C4-2B (cell line): ENCODE results near the gene FAM240B.

Source experiments
- ZFX ChIP-seq: fragments of 450-650 bp; IDR thresholded peaks from 2 replicates; pipeline ENCODE4 v1.6.1; 2017
- TF ChIP-seq, protein P1 (sequence below): fragments of 450-650 bp; conservative IDR thresholded peaks from 2 replicates; pipeline ENCODE4 v1.5.1; 2017; ENCODE audit warnings: mild to moderate bottlenecking

DNA sequence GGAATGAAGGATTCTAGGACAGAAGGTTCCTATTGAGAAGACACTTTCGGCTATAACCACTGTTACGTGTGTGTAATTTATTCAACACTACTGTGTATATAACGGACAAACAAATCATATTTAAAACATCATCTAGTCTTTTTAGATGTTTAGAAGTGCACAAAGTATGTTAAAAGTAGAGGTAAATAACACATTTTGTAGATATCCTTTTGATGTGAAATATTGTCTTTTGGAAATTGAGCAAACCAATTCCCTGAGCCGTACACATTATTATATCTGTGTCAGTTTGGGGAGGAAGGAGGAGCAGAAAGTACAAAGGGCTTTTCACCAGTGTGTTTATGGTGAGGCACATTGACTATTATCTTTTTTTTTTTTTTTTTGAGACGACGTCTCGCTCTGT lies 60.4 kb downstream of the FAM240B start:
- TF ChIP-seq, protein P1, sequence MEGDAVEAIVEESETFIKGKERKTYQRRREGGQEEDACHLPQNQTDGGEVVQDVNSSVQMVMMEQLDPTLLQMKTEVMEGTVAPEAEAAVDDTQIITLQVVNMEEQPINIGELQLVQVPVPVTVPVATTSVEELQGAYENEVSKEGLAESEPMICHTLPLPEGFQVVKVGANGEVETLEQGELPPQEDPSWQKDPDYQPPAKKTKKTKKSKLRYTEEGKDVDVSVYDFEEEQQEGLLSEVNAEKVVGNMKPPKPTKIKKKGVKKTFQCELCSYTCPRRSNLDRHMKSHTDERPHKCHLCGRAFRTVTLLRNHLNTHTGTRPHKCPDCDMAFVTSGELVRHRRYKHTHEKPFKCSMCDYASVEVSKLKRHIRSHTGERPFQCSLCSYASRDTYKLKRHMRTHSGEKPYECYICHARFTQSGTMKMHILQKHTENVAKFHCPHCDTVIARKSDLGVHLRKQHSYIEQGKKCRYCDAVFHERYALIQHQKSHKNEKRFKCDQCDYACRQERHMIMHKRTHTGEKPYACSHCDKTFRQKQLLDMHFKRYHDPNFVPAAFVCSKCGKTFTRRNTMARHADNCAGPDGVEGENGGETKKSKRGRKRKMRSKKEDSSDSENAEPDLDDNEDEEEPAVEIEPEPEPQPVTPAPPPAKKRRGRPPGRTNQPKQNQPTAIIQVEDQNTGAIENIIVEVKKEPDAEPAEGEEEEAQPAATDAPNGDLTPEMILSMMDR: no peak
- no peak for TF ChIP-seq ZFX
